HG02884 (cell line): ENCODE data around the gene GPA33.

Experiments used
- ATAC-seq: cut with Tn5 transposase; IDR thresholded peaks from one replicate; pipeline ENCODE4 v1.9.1; 2021; ENCODE audit warnings: mild to moderate bottlenecking, moderate library complexity; ENCODE audit not compliant: unreplicated experiment

GPA33 gene

DNA sequence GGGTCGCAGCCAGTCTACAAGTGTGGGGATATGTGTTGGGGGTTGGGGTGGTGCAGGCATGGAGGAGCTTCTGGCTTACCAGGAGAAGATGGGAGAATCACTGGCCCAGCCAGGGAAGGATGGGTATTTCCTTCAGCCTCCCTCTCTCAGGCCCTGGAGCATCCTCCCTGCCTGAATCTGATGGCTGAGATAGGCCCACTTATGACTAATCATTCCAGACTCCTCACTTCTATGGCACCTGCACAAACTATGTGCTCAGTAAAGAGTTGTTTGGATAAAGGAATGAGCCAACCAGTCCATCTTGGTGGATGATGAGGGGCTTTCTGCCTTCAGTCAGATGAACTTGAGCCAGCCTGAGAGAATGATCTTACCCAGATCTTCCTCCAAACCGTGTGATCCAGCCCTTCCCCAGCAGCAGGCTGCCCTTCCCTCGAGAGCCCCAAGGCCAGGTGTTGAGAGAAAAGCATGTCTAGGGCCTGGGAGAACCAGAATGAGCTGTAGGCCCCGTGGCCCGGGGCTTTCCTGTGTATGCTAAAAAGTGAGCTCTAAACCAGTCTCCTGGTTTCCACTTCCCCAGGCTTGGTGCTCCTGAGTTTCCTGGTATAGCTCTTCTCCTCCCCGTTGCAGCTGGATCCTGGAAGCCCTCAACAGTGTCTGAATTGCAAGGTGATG is 1.3 kb downstream of the GPA33 start:
- ATAC-seq = no peak

- no peak for ATAC-seq
These were observed 3.4 kb downstream of the GPA33 start for GRCh38 chr1:167086768-167087167.

DNA sequence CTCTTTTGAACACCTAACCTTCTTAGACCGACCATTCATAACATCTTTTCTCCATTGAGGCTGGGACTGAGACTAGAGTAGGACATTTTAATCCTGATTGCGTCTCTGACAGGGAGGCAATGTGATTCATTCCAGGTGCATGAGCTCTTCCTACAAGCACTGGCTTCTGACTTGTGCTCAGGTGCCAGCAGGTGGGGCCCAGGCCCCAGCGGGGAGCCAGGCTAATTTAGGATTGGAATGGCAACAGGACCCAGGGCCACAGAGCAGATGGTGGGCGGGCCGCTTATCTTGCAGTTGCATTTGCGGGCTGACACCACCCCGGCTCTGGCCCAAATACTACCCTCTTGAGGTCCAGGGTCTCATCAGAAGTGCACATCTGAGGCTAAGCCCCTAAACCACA is 4.1 kb downstream of the GPA33 start:
- no peak for ATAC-seq

DNA sequence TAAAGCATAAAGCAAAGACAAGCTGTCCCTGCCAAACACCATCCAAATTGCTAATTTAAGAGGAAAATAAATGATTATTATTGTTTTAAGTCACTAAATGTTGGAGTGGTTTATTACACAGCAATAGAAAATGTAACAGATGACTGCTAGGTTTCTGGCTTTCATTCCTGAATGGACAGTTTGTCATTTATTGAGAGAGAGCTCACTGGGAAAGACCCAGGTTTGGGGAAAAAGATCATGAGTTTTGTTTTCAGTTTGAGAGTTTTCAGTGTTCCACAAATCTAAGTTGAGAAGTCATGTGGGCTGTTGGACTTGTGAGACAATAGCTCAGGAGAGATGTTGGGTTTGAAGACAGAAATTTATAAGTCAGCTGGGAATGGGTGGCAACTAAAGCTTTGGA is 5.4 kb downstream of the GPA33 start:
- ATAC-seq = no peak

GRCh38 chr1:167083871-167084270 is 6.3 kb downstream of the GPA33 start:
- no peak for ATAC-seq

- ATAC-seq = no peak
These were observed 7.0 kb downstream of the GPA33 start for GRCh38 chr1:167083066-167083665.

DNA sequence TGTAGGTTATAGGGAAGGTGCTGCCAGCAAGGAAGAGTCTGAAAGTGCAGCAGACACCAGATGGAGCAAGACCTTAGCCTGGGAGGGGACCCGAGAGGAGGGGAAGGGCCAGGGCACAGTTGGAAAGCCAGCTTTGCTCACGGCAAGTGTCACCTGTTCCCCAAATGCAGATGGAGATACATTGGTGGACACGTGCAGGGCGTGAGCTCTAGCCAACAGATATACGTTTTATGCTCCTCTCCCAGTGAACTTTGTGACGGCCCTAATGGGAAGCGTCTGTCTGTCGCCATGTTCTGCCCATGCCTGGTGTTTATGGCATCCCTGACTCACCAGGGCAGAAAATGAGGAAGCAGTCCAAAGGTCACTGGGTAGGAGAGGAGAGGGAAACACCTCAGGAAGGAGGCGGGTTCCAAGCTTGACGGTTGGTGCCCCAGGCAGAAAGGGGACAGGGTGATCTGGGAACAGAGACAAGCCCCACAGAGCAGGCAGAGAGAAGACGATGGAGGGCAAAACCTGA is 7.6 kb downstream of the GPA33 start:
- no peak for ATAC-seq

- ATAC-seq = no peak
These were observed 8.5 kb downstream of the GPA33 start for GRCh38 chr1:167081594-167082156.

DNA sequence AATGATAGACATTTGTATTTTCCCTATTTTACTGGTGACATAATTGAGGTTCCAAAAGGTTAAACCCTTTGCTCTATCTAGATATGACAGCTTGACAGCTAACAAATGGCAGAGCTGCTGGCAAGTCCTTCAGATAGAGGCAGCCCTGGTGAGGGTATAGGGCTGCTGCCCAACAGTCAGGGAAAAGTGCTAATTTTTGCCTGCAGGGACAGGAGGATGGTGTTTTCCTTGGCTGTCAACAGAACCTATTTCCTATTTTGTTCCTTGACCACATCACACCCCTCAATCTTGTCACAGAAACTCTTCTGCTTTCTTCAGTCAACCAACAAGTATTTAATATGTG is 12.3 kb downstream of the GPA33 start:
- ATAC-seq = no peak

DNA sequence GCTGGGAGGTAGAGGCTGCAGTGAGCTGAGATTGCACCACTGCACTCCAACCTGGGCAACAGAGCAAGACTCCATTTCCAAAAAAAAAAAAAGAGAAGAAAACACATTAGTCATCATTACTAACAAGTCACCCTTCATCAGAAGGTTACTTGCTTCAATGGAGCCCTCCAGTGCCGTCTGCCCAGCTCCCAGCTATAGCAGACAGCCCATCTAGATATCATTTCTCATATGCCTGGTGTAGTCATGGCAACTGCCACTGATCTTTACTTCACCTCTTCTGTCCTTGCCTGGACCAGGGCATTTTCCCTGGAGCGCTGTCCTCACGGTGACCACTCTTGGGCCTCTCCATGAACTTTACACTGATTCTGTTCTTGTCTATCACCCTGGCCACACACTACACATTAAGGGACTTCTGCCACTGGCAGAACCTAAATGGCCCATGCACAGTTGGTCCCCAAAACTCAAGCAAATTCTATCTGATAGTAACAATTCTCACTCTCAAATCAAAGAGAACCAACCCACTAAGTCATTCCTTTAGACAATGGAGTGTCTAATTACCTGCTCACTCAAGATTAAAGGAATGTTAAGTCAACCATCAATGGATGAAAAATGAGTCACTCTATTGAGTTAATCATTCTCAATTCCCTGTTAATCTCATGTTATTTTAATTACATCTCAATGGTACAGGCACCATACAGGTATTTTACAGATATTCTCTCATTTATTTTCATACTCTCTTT is 12.9 kb downstream of the GPA33 start:
- no peak for ATAC-seq

- no peak for ATAC-seq
These were observed 14.0 kb downstream of the GPA33 start for GRCh38 chr1:167076136-167076710.

- ATAC-seq = no peak
These were observed 18.9 kb downstream of the GPA33 start for GRCh38 chr1:167071286-167071685.

DNA sequence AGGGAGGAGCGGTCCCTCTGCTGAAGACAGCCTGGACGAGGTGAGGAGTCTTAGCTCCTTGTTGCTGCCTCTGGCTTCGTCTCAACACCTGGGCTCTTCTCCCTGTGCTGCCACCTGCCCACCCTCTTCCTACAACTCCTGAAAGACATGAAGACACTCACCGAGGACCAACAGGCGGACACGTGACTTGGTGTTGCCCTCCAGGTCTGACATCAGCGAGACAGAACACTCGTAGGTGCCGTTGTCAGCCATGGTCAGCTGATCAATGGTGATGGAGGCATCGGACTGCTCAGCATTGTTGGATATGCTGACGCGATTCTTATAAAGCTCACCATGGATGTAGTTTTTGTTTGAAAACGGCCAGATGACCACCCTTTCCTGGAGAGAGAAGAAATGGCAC is 21.4 kb downstream of the GPA33 start:
- ATAC-seq = no peak

DNA sequence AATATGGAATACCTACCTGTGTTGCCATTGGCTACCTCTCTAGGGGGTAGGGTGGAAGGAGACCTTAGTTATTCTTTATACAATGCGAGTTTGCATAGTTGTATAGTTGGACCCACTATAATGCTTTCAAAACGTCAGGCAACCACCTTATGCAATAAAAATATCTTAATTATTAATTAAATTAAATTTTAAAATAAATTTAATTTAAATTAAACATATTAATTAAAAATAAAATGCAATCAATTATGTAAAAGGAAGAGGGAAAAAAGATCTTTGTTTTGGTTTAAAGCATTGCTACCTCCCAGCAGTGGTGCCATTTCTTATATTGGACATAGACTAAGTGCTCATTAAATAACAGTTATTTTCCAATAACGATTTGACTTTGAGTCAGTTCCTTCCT is 22.3 kb downstream of the GPA33 start:
- no peak for ATAC-seq

GRCh38 chr1:167066333-167067122 is 23.6 kb downstream of the GPA33 start:
- ATAC-seq = peak; percentile 85

GRCh38 chr1:167065471-167065870 is 24.7 kb downstream of the GPA33 start:
- no peak for ATAC-seq

- ATAC-seq = no peak
These were observed 25.6 kb downstream of the GPA33 start for GRCh38 chr1:167064621-167065020.

GRCh38 chr1:167061073-167061464 is 29.1 kb downstream of the GPA33 start:
- ATAC-seq = no peak

DNA sequence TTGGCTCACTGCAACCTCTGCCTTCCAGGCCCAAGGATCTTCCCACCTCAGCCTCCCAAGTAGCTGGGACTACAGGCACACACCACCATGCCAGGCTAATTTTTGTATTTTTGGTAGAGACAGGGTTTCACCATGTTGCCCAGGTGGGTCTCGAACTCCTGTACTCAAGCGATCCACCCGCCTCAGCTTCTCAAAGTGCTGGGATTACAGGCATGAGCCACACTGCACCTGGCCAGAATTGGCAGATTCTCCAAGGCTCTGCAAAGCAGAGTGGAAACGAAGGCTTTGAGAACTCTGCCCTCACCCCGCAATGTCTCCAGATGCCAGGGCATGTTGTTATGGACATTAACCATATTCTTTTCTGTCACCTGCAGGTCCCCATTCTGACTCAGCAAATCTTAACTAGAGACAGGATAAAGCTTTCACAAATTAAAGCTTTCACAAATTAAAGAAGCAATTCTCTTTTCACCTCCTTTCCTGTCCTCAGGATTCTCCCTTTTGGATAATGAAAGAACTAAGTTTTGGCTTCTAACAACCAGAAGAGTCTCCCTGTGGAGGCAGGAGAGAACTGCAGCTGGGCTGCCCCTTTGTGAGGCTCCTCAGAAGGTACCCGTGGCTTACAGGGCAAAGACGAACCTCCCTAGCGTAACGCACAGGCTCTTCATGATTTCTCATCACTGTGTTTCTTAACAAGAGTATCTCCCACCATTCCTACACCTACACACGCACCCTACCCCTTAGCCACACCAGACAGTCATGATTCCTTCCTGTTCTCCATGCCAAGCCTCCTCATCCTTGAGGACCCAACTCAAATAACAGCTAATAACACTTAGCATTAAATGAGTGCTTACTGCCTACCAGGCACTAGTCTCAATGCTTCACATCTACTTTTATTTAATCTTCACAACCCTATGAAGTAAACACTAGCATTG is 29.8 kb downstream of the GPA33 start:
- ATAC-seq = no peak

- no peak for ATAC-seq
These were observed 30.4 kb downstream of the GPA33 start for GRCh38 chr1:167059809-167060107.
